Testis (tissue), 2 donors: ENCODE measurements around the gene UBE2D4.

Experiments
- POLR2A ChIP-seq: fragments of 450-650 bp; IDR thresholded peaks from one replicate; pipeline ENCODE4 v1.6.1; 2017; ENCODE audit warnings: antibody characterized with exemption, mild to moderate bottlenecking, moderate library complexity
- TF ChIP-seq, protein P1 (sequence below), 3 experiments: fragments of 450-650 bp in 2 of 3; fragments of 200-600 bp in 1 of 3; sonication (generic) in 1 of 3; IDR thresholded peaks; one replicate each; pipeline ENCODE4 v1.5.1; 2016 to 2019; ENCODE audit warnings: antibody characterized with exemption in 3 of 3, mild to moderate bottlenecking in 2 of 3, moderate library complexity in 1 of 3

DNA sequence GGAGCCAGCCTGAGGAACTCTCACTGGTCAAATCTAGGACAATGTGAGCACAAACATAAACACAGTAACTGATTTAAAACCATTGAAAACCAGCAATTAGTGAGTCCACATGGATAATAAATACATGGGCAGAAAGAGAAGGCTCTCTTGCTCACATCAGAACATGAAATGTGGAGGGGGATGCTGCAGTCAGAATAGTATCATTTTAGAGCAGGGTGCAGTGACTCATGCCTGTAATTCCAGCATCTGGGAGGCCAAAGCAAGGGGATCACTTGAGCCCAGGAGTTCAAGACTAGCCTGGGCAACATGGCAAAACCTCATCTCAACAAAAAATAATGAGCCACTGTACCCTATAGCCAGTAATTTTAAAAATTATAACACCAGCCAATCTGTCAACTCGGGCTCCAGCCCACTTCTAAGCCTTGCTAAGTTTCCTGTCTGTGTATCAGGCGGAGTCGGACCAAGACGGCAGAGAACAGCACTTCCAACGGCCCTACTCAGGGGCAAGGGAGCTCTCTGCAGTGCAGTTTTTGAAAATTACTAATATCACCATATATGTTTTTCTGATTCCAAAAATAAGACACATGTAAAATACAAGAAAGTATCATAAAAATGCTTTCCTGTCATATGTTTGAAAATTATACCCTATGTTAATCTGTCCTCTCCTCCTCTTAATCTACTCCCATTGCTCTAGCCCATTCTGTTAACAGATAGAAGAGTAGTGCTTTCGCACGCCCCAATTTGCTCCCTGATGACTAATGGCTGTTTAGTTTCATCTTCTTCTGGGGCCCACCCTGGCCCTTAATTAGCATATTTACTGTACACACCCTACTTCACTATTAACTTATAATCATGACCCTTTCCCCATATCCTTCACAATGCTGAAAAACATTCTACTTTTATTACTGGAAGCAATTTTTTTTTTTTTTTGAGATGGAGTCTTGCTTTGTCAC, 37.0 kb upstream of the UBE2D4 start:
- no peak for TF ChIP-seq POLR2A
- TF ChIP-seq, protein P1, sequence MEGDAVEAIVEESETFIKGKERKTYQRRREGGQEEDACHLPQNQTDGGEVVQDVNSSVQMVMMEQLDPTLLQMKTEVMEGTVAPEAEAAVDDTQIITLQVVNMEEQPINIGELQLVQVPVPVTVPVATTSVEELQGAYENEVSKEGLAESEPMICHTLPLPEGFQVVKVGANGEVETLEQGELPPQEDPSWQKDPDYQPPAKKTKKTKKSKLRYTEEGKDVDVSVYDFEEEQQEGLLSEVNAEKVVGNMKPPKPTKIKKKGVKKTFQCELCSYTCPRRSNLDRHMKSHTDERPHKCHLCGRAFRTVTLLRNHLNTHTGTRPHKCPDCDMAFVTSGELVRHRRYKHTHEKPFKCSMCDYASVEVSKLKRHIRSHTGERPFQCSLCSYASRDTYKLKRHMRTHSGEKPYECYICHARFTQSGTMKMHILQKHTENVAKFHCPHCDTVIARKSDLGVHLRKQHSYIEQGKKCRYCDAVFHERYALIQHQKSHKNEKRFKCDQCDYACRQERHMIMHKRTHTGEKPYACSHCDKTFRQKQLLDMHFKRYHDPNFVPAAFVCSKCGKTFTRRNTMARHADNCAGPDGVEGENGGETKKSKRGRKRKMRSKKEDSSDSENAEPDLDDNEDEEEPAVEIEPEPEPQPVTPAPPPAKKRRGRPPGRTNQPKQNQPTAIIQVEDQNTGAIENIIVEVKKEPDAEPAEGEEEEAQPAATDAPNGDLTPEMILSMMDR (IDR thresholded peaks at IDR 0.05): no peak
